Activated CD4-positive, alpha-beta T cell treated with anti-CD3 and anti-CD28 coated beads, Interleukin-2, amount 10 ng/mL, durations not matched to agents 24 days and 14 days (primary cell): ENCODE results near the gene TNFRSF25. TPM values are rescaled to one million over a fixed set of nuclear protein-coding genes. Genes with fewer than 3 reads are reported as not detected.

Experiments
- DNase-seq: peaks from one replicate; pipeline ENCODE4 v3.0.0; 2022
- H3K27ac Mint-ChIP-seq: one replicate; pipeline ENCODE4 v1.8.0; 2022; ENCODE audit warnings: mild to moderate bottlenecking, mixed read lengths
- H3K27me3 Mint-ChIP-seq: one replicate; pipeline ENCODE4 v1.8.0; 2022; ENCODE audit warnings: mixed read lengths
- H3K36me3 Mint-ChIP-seq: one replicate; pipeline ENCODE4 v1.8.0; 2022; ENCODE audit warnings: low read depth, mild to moderate bottlenecking, mixed read lengths
- H3K4me1 Mint-ChIP-seq: one replicate; pipeline ENCODE4 v1.8.0; 2021; ENCODE audit warnings: mixed read lengths
- H3K4me3 Mint-ChIP-seq: one replicate; pipeline ENCODE4 v1.8.0; 2022; ENCODE audit warnings: mild to moderate bottlenecking, moderate library complexity, mixed read lengths
- H3K9me3 Mint-ChIP-seq: one replicate; pipeline ENCODE4 v1.8.0; 2021; ENCODE audit warnings: mixed read lengths
- intact Hi-C: fragments of 100-400 bp; cut with micrococcal nuclease; formaldehyde crosslinking; loops from one replicate; pipeline ENCODE4 v1.15.1; 2023
- total RNA-seq: library from RNA; stranded (reverse); gene quantifications from 2 replicates; pipeline ENCODE4 v1.2.3, GENCODE V29; 2022

Gene TNFRSF25
- total RNA-seq, 1 donor from 2014 or later = 139 TPM

GRCh38 chr1:6426277-6426971, 39.5 kb downstream of the TNFRSF25 start:
- Mint-ChIP-seq H3K36me3 (no peaks in the 10 kb centered on the region), H3K4me1 (peaks cover 9% of the 10 kb centered on the region), H3K27me3 (peaks cover 40% of the 10 kb centered on the region), H3K4me3 (no peak overlapping the region), H3K9me3 (no peaks in the 10 kb centered on the region), H3K27ac (no peak overlapping the region)
- no peak for DNase-seq
- intact Hi-C loops = no loop called here

- no peaks in the 10 kb centered on the region for H3K9me3 Mint-ChIP-seq
- peaks cover 46% of the 10 kb centered on the region for H3K27me3 Mint-ChIP-seq
- no peak overlapping the region for H3K27ac Mint-ChIP-seq
- no peak for DNase-seq
- no peaks in the 10 kb centered on the region for H3K36me3 Mint-ChIP-seq
- intact Hi-C loops = no loop called here
- no peak overlapping the region for H3K4me3 Mint-ChIP-seq
- H3K4me1 Mint-ChIP-seq = peaks cover 12% of the 10 kb centered on the region
Measured at GRCh38 chr1:6425658-6426057, 40.3 kb downstream of the TNFRSF25 start.

- Mint-ChIP-seq H3K9me3 (no peaks in the 10 kb centered on the region), H3K4me1 (peaks cover 12% of the 10 kb centered on the region), H3K36me3 (no peaks in the 10 kb centered on the region), H3K27ac (no peak within 1 kb of the TSS), H3K27me3 (peaks cover 47% of the 10 kb centered on the region), H3K4me3 (peak within 1 kb of the TSS; percentile 63)
- peak; percentile 72 for DNase-seq
- intact Hi-C loops = loop anchor here (5.0 kb wide), 2 partner anchors 37 to 178 kb away; no protein-coding TSS in a partner anchor
Measured at GRCh38 chr1:6424619-6425593, 41.1 kb downstream of the TNFRSF25 start, which contains the start of gene ESPN. ESPN (plus strand) TSS chr1:6424776; CDS start chr1:6424956, 180 bp downstream.

- DNase-seq = no peak
- H3K36me3 Mint-ChIP-seq = no peaks in the 10 kb centered on the region
- H3K4me3 Mint-ChIP-seq = peak overlapping the region; percentile 63
- peaks cover 49% of the 10 kb centered on the region for H3K27me3 Mint-ChIP-seq
- no peak overlapping the region for H3K27ac Mint-ChIP-seq
- no peaks in the 10 kb centered on the region for H3K9me3 Mint-ChIP-seq
- peaks cover 12% of the 10 kb centered on the region for H3K4me1 Mint-ChIP-seq
- intact Hi-C loops = loop anchor here (5.0 kb wide), 2 partner anchors 38 to 177 kb away; no protein-coding TSS in a partner anchor
Measured at GRCh38 chr1:6424000-6424565, 41.9 kb downstream of the TNFRSF25 start.

GRCh38 chr1:6423321-6423999, 42.5 kb downstream of the TNFRSF25 start:
- Mint-ChIP-seq H3K36me3 (no peaks in the 10 kb centered on the region), H3K27ac (no peak overlapping the region), H3K27me3 (peaks cover 50% of the 10 kb centered on the region), H3K9me3 (no peaks in the 10 kb centered on the region), H3K4me1 (peaks cover 12% of the 10 kb centered on the region), H3K4me3 (peak overlapping the region; percentile 63)
- intact Hi-C loops = loop anchor here (5.0 kb wide), 2 partner anchors 39 to 176 kb away; no protein-coding TSS in a partner anchor
- DNase-seq = peak; percentile 92

GRCh38 chr1:6421266-6421665, 44.7 kb downstream of the TNFRSF25 start:
- Mint-ChIP-seq H3K36me3 (no peaks in the 10 kb centered on the region), H3K9me3 (no peaks in the 10 kb centered on the region), H3K4me1 (peaks cover 12% of the 10 kb centered on the region), H3K4me3 (no peak overlapping the region), H3K27ac (no peak overlapping the region), H3K27me3 (peaks cover 64% of the 10 kb centered on the region)
- intact Hi-C loops = loop anchor here (5.0 kb wide), 2 partner anchors 41 to 174 kb away; no protein-coding TSS in a partner anchor
- DNase-seq = no peak

GRCh38 chr1:6420454-6421042, 45.4 kb downstream of the TNFRSF25 start:
- Mint-ChIP-seq H3K4me1 (peaks cover 12% of the 10 kb centered on the region), H3K27me3 (peaks cover 67% of the 10 kb centered on the region), H3K36me3 (no peaks in the 10 kb centered on the region), H3K9me3 (no peaks in the 10 kb centered on the region), H3K27ac (no peak overlapping the region), H3K4me3 (peak overlapping the region; percentile 21)
- peak; percentile 74 for DNase-seq
- intact Hi-C loops = loop anchor here (5.0 kb wide), 2 partner anchors 42 to 173 kb away; no protein-coding TSS in a partner anchor

- Mint-ChIP-seq H3K4me1 (peaks cover 12% of the 10 kb centered on the region), H3K27me3 (peaks cover 67% of the 10 kb centered on the region), H3K4me3 (peak within 1 kb of the TSS; percentile 53), H3K36me3 (no peaks in the 10 kb centered on the region), H3K27ac (no peak within 1 kb of the TSS), H3K9me3 (no peaks in the 10 kb centered on the region)
- intact Hi-C loops = loop anchor here (5.0 kb wide), 2 partner anchors 42 to 173 kb away; no protein-coding TSS in a partner anchor
- DNase-seq = peak; percentile 74
Measured at GRCh38 chr1:6419804-6420453, 46.0 kb downstream of the TNFRSF25 start, which contains the start of gene HES2. HES2 (minus strand) TSS chr1:6419919; CDS start chr1:6419820, 99 bp downstream.

- H3K4me1 Mint-ChIP-seq = peaks cover 15% of the 10 kb centered on the region
- peaks cover 70% of the 10 kb centered on the region for H3K27me3 Mint-ChIP-seq
- H3K4me3 Mint-ChIP-seq = peak overlapping the region; percentile 53
- intact Hi-C loops = no loop called here
- no peak overlapping the region for H3K27ac Mint-ChIP-seq
- H3K36me3 Mint-ChIP-seq = no peaks in the 10 kb centered on the region
- H3K9me3 Mint-ChIP-seq = no peaks in the 10 kb centered on the region
- DNase-seq = no peak
Measured at GRCh38 chr1:6419397-6419803, 46.6 kb downstream of the TNFRSF25 start.

GRCh38 chr1:6418668-6419396, 47.1 kb downstream of the TNFRSF25 start:
- no peak overlapping the region for H3K27ac Mint-ChIP-seq
- H3K27me3 Mint-ChIP-seq = peaks cover 68% of the 10 kb centered on the region
- no peaks in the 10 kb centered on the region for H3K36me3 Mint-ChIP-seq
- DNase-seq = no peak
- peaks cover 14% of the 10 kb centered on the region for H3K4me1 Mint-ChIP-seq
- peak overlapping the region; percentile 53 for H3K4me3 Mint-ChIP-seq
- intact Hi-C loops = no loop called here
- no peaks in the 10 kb centered on the region for H3K9me3 Mint-ChIP-seq

GRCh38 chr1:6417961-6418667, 47.9 kb downstream of the TNFRSF25 start:
- H3K36me3 Mint-ChIP-seq = no peaks in the 10 kb centered on the region
- no peak for DNase-seq
- no peaks in the 10 kb centered on the region for H3K9me3 Mint-ChIP-seq
- H3K27me3 Mint-ChIP-seq = peaks cover 65% of the 10 kb centered on the region
- no peak overlapping the region for H3K4me3 Mint-ChIP-seq
- H3K4me1 Mint-ChIP-seq = peaks cover 13% of the 10 kb centered on the region
- H3K27ac Mint-ChIP-seq = no peak overlapping the region
- intact Hi-C loops = no loop called here
